GM10248 (cell line): ENCODE data around the gene TM4SF4.

ENCODE experiments used
- CTCF ChIA-PET: fragments of 300-600 bp; sonication (Branson Sonifier 250); formaldehyde crosslinking; extraction: SDS; loops from one replicate; lab custom pipeline; 2021; ENCODE audit warnings: antibody characterized with exemption; lab: Yijun Ruan, JAX
- POLR2A ChIA-PET: fragments of 350-650 bp; sonication (Branson Sonifier 250); formaldehyde crosslinking; extraction: SDS; loops from one replicate; lab custom pipeline; 2020; ENCODE audit warnings: antibody characterized with exemption; lab: Yijun Ruan, JAX
- DNase-seq: peaks from one replicate; pipeline ENCODE4 v3.0.0; 2012; ENCODE audit errors: extremely low spot score
- CTCF ChIP-seq: IDR thresholded peaks from 2 replicates; pipeline ENCODE4 v1.5.1; 2012; ENCODE audit warnings: mild to moderate bottlenecking, low read depth; ENCODE audit errors: extremely low read depth, missing control alignments, control extremely low read depth

The TM4SF4 gene

DNA sequence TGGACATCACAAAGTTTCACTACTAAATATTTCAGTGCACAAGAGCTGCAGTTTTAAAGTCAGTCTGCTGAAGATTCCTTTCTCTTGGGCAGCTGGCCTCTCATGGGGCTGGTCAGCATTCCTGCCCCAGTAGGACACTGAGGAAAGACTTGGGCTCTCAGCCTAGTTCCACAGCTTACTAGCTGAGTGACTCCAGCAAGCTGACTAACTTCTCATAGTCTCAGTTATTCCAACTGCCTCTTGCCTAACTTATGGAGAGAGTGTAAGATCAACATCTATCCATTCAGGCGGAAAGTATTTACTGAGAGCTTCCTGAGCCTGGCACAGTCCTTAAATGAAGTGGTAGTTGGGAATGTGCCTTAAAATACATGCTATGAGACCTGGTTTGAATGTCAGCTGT lies 27.0 kb downstream of the TM4SF4 start:
- no peak for DNase-seq
- ChIA-PET CTCF (interaction anchor here (0.9 to 2.0 kb wide), 8 partner anchors 8 to 307 kb away, joined by 3 to 5 read pairs (median 4); no protein-coding TSS in a partner anchor), POLR2A (no interaction called here)
- TF ChIP-seq CTCF = no peak

DNA sequence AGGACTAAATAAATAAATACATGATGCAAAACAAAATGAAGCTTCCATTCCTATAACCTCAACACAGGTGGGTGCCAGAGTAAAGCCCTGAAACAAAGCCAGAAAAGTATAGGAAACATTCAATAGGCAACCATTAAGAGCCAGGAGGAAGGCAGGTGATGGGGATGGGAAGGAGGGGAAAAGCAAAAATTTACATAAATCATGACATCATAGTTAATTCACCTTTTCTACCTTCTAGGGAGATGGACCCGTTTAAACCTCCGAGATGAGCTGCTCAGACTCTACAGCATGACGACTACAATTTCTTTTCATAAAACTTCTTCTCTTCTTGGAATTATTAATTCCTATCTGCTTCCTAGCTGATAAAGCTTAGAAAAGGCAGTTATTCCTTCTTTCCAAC lies 27.9 kb downstream of the TM4SF4 start:
- ChIA-PET CTCF (interaction anchor here (0.6 to 2.0 kb wide), 9 partner anchors 9 to 306 kb away, joined by 3 to 5 read pairs (median 4); no protein-coding TSS in a partner anchor), POLR2A (no interaction called here)
- no peak for TF ChIP-seq CTCF
- no peak for DNase-seq

GRCh38 chr3:149506540-149506939 lies 32.0 kb downstream of the TM4SF4 start:
- CTCF ChIA-PET = interaction anchor here (0.9 to 1.6 kb wide), 5 partner anchors 11 to 265 kb away, joined by 3 to 5 read pairs (median 4); no protein-coding TSS in a partner anchor
- POLR2A ChIA-PET = no interaction called here
- no peak for TF ChIP-seq CTCF
- DNase-seq = no peak

DNA sequence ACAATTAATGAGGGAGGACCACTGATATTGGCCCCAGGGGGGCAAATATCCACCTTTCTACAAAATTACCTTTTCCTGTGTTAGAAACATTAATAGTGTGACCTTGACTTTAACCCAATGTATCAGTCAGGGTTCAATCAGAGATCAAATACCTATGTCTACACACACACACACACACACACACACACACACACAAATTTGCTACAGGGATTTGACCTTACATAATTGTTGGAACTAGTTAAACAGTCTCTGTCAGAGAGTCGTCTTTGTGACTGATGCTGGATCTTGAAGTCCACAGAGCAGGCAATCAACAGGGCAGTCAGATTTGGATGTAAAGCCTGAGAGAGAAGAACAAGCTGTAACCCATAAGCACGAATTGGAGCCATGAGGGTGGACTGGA lies 32.5 kb downstream of the TM4SF4 start:
- ChIA-PET POLR2A (no interaction called here), CTCF (interaction anchor here (0.9 to 1.6 kb wide), 2 partner anchors 18 to 21 kb away, joined by 3 to 4 read pairs; no protein-coding TSS in a partner anchor)
- DNase-seq = no peak
- TF ChIP-seq CTCF = no peak

- ChIA-PET POLR2A (no interaction called here), CTCF (interaction anchor here (0.7 to 1.6 kb wide), 3 partner anchors 21 to 264 kb away, joined by 3 read pairs; no protein-coding TSS in a partner anchor)
- DNase-seq = no peak
- no peak for TF ChIP-seq CTCF
Measured at GRCh38 chr3:149507491-149508324, 33.2 kb downstream of the TM4SF4 start.

DNA sequence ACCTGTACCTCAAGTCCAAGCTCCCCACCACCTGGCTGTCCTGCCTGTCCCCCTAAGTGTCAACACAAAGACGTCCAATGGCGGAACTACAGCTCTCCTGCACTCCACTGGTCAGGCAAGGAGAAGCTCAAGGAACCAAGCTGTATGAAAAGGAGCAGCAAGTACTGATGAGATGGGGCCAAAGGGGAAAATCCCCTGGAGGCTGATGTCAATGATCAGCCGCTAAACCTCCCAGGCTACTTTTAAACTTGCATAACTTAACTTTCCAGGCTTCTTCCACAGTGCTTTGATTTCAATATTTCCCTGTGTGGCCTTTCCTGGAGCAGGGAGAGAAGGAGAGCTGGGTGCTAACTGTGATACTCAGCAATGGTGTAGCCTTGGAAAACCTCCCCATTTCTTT lies 35.0 kb downstream of the TM4SF4 start:
- no peak for TF ChIP-seq CTCF
- no peak for DNase-seq
- POLR2A ChIA-PET = no interaction called here

More for the DNA sequence above, 35.0 kb downstream of the TM4SF4 start:
- CTCF ChIA-PET = interaction anchor here (0.9 to 6.8 kb wide), 8 partner anchors 10 to 299 kb away, joined by 3 to 71 read pairs (median 6); no protein-coding TSS in a partner anchor
